Calu3 (cell line): ENCODE measurements around the gene PAX8. TPM values are rescaled to one million over a fixed set of nuclear protein-coding genes. Genes with fewer than 3 reads are reported as not detected.
A peak's percentile ranks its signal among the peaks of the same experiment; 100 is the strongest.

Source experiments
- BruUV-seq: library from RNA; stranded (reverse); fragments of 400-500 nt; replicated peaks from 2 replicates; lab custom pipeline; 2021; lab: Mats Ljungman, UMichigan
- CTCF ChIA-PET: fragments of 300-600 bp; sonication (Branson Sonifier 250); formaldehyde crosslinking; loops from one replicate; lab custom pipeline; 2022; ENCODE audit warnings: antibody characterized with exemption; lab: Charles Lee
- DNase-seq: peaks from one replicate; pipeline ENCODE4 v3.0.0; 2022
- H3K27ac Mint-ChIP-seq: one replicate; pipeline ENCODE4 v1.8.0; 2022; ENCODE audit warnings: mixed read lengths; ENCODE audit not compliant: unreplicated experiment
- H3K27me3 Mint-ChIP-seq: one replicate; pipeline ENCODE4 v1.8.0; 2022; ENCODE audit warnings: mixed read lengths; ENCODE audit not compliant: unreplicated experiment
- H3K36me3 Mint-ChIP-seq: one replicate; pipeline ENCODE4 v1.8.0; 2022; ENCODE audit warnings: mild to moderate bottlenecking, moderate library complexity, mixed read lengths; ENCODE audit not compliant: insufficient read depth, unreplicated experiment
- H3K4me1 Mint-ChIP-seq: one replicate; pipeline ENCODE4 v1.8.0; 2022; ENCODE audit warnings: mild to moderate bottlenecking, low read depth, mixed read lengths; ENCODE audit not compliant: unreplicated experiment
- H3K4me3 Mint-ChIP-seq: one replicate; pipeline ENCODE4 v1.8.0; 2022; ENCODE audit warnings: mild to moderate bottlenecking, low read depth, moderate library complexity, mixed read lengths; ENCODE audit not compliant: unreplicated experiment
- H3K9me3 Mint-ChIP-seq: one replicate; pipeline ENCODE4 v1.8.0; 2022; ENCODE audit warnings: low read depth, mixed read lengths; ENCODE audit not compliant: unreplicated experiment
- intact Hi-C: fragments of 100-400 bp; cut with micrococcal nuclease; formaldehyde crosslinking; loops from one replicate; pipeline ENCODE4 v1.10.0; 2022; ENCODE audit not compliant: unreplicated experiment
- total RNA-seq: library from RNA; stranded (reverse); gene quantifications from 2 replicates; pipeline ENCODE4 v1.2.3, GENCODE V29; 2022
- TF ChIP-seq, protein P1 (sequence below): fragments of 200-600 bp; IDR thresholded peaks from one replicate; pipeline ENCODE4 v1.8.0; 2022; ENCODE audit warnings: antibody characterized with exemption; ENCODE audit not compliant: unreplicated experiment

The PAX8 gene
- total RNA-seq, 1 experiment from 2014 or later = 12.2 TPM

- no peaks in the 10 kb centered on the region for H3K9me3 Mint-ChIP-seq
- BruUV-seq = no TSS peak
- TF ChIP-seq, protein P1, sequence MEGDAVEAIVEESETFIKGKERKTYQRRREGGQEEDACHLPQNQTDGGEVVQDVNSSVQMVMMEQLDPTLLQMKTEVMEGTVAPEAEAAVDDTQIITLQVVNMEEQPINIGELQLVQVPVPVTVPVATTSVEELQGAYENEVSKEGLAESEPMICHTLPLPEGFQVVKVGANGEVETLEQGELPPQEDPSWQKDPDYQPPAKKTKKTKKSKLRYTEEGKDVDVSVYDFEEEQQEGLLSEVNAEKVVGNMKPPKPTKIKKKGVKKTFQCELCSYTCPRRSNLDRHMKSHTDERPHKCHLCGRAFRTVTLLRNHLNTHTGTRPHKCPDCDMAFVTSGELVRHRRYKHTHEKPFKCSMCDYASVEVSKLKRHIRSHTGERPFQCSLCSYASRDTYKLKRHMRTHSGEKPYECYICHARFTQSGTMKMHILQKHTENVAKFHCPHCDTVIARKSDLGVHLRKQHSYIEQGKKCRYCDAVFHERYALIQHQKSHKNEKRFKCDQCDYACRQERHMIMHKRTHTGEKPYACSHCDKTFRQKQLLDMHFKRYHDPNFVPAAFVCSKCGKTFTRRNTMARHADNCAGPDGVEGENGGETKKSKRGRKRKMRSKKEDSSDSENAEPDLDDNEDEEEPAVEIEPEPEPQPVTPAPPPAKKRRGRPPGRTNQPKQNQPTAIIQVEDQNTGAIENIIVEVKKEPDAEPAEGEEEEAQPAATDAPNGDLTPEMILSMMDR = no peak
- peaks cover 61% of the 10 kb centered on the region for H3K4me1 Mint-ChIP-seq
- DNase-seq = no peak
- no peaks in the 10 kb centered on the region for H3K27me3 Mint-ChIP-seq
- H3K4me3 Mint-ChIP-seq = no peak overlapping the region
- peaks cover 48% of the 10 kb centered on the region for H3K36me3 Mint-ChIP-seq
- H3K27ac Mint-ChIP-seq = no peak overlapping the region
- intact Hi-C loops = no loop called here
- CTCF ChIA-PET = no interaction called here
Observed at GRCh38 chr2:113277474-113278072, 1.1 kb downstream of the PAX8 start.

GRCh38 chr2:113276761-113277425 lies 1.8 kb downstream of the PAX8 start:
- no TSS peak for BruUV-seq
- intact Hi-C loops = no loop called here
- no peak overlapping the region for H3K27ac Mint-ChIP-seq
- CTCF ChIA-PET = no interaction called here
- no peak overlapping the region for H3K4me3 Mint-ChIP-seq
- H3K27me3 Mint-ChIP-seq = no peaks in the 10 kb centered on the region
- H3K9me3 Mint-ChIP-seq = no peaks in the 10 kb centered on the region
- DNase-seq = no peak
- peaks cover 48% of the 10 kb centered on the region for H3K36me3 Mint-ChIP-seq
- peaks cover 54% of the 10 kb centered on the region for H3K4me1 Mint-ChIP-seq
- TF ChIP-seq, protein P1 = no peak

DNA sequence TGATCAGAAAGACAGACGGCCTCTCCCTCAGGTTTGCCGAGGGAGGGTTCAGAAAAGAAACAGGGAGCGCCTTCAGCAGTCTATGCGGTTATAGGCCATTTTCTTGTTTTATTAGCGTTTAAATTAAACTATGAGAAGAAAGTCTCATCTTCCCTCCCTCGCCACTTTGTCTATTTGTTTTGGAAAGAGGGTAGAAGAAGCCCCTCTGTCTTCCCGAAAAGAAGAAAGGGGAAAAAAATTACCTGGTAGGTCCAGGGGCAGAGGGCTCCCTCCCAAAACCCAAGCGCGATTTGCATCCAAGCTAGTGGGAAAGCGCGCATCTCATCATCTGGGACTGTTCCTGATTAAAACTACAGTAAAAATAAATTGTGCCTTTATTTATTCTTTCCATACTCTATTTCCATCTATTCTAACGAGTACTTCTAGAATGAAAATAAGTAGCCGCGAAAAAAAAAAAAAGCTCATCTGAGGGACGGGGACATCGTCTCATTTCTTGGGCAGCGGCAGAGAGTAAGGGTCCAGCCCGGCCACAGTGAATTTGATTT lies 2.4 kb downstream of the PAX8 start:
- intact Hi-C loops = no loop called here
- CTCF ChIA-PET = no interaction called here
- no peak overlapping the region for H3K4me3 Mint-ChIP-seq
- H3K4me1 Mint-ChIP-seq = peaks cover 48% of the 10 kb centered on the region
- BruUV-seq = no TSS peak
- H3K27ac Mint-ChIP-seq = no peak overlapping the region
- DNase-seq = no peak
- TF ChIP-seq, protein P1 = no peak
- H3K9me3 Mint-ChIP-seq = no peaks in the 10 kb centered on the region
- peaks cover 48% of the 10 kb centered on the region for H3K36me3 Mint-ChIP-seq
- no peaks in the 10 kb centered on the region for H3K27me3 Mint-ChIP-seq

DNA sequence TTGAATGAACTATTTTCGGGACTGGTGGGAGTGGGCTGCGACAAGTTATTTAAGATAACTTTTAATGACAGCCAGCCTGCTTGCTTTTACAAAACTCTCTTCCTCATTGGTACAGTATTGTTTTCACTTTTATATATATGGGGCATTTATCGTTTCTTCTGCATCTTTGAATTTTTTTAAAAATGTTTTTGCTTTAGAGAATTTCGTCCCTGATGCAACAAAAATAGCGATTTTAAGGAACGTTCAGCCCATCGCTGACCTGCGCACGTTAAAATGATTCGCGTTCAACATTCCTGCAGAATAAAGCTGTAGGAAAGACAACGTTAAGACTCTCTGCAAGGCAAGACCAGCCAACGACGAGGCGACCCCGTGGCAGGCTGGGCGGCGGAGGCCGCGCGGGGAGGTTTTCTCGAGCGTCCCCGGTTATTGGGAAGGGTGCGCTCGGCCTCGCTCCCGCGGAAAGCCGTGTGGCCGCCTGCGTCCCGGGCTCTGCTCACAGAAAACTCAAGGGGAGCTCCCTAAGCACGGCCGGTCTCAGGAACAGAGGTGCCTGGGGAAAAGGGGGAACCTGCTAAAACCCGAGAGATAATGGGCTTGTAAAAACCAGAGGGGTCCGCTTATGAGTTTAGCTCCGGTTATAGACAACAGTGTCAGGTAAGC lies 3.0 kb downstream of the PAX8 start:
- Mint-ChIP-seq H3K27me3 (no peaks in the 10 kb centered on the region), H3K27ac (peak overlapping the region; percentile 91), H3K9me3 (no peaks in the 10 kb centered on the region), H3K4me1 (peaks cover 42% of the 10 kb centered on the region), H3K36me3 (peaks cover 46% of the 10 kb centered on the region), H3K4me3 (no peak overlapping the region)
- TF ChIP-seq, protein P1 = no peak
- intact Hi-C loops = no loop called here
- CTCF ChIA-PET = no interaction called here
- no peak for DNase-seq
- BruUV-seq = no TSS peak
